Inferior parietal cortex (tissue), 1 donor: ENCODE data around the gene ATXN7L1.

ENCODE experiments used
- DNase-seq: peaks from one replicate; pipeline ENCODE4 v3.0.0-alpha.2; 2016; ENCODE audit errors: extremely low spot score

Gene ATXN7L1

DNA sequence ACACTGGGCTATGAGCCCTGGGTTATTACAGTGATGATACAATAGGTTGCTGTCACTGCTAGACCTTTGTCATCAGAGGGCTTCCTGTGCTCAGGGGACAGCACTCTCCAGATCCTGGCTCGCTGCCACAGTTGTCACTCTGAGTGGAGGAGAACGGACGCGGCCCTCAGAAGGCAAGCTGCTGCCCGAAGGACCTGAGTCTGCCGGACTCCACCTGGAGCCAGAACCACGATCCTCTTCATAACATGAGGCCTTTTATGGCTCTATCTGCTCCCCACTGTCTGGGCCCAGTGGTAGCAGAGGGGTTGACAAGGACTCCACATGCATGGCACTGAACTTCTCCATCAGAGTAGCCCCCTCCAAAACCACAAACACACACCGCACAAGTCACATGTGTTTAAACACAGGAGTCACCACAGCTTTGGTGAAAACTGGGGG, 200.4 kb downstream of the ATXN7L1 start:
- no peak for DNase-seq

DNA sequence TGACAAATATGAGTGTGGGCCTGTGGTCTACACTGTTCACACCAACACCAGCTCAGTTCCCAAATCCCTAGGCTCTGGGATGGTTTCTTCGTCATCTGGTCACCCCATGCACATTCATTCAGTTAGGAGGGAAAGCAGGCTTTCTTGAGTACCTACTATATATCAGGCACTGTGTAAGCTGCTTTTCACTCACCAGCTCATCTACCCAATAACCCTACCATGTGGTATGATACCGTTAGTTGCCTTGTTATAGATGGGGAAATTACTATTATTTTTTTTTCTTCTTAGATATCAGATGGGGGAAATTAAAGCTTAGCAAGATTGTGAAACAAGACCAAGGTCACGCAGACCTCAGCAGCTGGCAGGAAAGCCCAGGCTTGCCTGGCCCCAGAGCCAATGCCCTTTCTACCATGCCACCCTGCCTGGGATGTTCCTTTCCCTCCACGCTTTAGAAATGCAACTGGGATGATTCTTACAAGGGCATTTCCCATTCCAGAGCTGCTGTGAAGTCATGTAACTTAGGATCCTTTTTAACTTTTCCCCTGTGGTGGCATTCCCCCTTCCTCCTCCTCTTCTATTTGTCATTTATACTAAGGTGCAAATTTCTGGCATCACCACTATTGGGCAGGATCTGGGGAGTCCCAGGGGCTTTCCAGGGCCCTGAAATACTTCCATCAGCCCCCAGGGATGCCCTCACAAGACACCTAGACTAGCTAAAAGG, 202.0 kb downstream of the ATXN7L1 start:
- no peak for DNase-seq

DNA sequence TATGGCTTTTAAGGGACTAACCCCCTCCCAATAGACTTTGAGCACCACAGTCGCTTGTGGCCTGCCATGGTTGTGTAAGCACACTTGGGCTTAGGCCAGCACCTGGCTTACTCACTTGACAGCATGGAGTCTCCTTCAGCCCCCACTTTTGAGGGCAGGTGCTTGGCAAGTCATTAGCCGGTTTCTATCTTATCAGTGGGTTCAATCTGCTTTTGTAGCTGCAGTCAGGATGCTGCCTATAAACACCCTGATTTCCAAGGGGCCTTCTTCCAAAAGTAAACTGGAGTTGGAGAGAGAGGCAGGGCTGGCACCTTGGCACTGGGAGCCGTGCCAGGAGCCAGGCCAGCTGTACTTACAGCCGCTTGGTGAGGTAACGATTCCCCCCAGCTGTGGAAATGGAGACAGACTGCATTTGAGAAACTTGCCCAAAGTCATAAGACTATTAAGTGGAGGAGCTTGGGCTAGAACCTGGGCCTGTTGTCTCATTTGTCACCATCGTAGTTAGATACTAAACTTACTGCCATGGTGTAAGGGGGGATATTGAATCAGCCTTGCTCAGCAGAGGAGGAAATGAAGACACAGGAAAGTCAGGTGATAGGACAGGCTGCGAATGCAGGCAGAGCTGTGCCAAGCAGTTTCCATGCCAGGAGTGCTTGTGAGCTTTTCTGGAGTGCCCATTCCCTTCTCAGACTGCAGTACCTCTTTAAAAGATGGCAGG, 202.9 kb downstream of the ATXN7L1 start:
- DNase-seq = no peak

DNA sequence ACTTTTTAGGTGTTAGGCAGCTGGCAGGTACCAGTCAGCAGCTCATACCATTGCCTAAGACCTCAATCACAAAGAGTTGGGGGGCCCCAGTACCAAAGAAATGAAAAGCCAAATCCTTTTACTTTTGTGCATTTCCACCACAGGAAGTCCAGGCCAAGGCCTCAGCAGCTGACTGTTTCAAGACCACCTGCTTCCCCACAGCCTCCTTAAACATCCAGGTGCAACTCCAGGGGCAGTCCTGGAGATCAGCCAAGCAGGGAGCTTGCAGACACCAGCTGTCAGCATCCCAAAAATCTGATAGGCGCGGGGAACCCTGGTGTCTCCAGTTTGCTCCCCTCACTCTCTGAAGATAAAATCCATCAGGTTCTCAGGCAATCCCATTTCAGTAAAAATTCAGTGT, 203.6 kb downstream of the ATXN7L1 start:
- DNase-seq = no peak

DNA sequence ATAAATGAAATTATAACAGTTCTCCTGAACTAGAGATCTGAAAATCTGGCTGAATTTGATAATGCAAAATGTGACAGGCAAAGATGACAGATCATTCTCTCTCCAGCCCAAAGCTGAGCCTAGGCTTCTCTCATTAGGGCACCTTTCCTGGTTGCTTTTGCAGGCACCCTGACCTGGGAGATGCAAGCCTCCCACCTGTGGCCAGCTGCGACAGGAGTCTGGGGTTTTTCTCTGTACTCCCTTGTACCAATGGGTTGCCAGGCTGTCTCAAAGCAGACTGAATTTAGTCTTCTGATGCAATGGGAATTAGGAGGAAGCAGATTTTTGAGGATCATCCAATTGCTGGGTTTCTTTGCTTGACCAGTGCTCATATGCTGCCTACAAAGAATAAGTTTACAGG, 210.1 kb downstream of the ATXN7L1 start:
- DNase-seq = no peak

DNA sequence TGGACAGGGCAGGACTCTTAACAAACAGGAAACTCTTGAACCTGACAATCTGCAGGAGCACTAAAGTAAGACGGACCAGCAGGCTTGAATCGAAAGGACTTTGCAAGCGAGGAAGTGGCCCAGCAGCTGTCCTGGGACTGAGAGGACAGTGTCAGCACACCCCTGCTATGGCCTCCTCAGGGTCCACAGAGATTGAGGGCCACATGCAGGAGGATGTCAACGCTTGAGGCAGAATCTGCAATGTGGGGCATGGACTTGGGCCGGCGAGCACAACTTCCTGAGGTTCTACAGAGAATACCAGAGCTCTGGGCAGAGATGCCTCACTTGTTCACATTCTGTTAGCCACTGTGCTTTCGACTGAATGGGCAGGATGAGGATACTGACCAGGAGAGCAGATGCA, 210.7 kb downstream of the ATXN7L1 start:
- DNase-seq = no peak

DNA sequence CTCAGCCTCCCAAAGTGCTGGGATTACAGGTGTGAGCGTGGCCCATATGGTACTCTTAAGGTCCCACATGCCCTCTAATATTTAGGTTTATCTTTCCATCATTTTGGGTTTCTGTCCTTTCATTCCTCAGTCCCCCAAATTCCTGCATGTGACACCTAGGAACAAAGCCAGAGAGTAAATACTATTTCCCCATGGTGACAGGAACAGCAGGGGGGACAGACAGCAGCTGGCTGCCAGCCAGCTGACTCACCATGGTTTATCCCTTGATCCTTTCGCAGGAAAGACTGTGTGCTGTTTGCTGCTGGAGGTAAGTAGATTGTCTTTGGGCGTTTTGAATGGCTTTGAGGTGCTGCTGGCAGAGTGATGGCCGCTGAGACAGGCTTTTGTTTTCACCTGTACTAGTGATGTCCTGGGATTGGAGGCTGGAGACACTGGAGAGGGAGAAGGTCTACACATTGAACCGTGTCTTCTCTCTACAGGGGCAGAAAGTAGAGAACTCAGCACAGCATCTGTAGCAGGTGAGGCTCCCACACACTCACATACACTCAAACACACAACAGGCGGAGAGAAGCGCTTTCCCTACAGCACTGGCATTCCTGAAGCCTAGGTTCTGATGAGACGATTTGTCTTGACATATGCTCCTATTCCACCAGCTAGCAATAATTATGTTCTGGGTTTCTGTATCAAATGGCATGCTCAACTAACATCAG, 211.4 kb downstream of the ATXN7L1 start:
- no peak for DNase-seq

DNA sequence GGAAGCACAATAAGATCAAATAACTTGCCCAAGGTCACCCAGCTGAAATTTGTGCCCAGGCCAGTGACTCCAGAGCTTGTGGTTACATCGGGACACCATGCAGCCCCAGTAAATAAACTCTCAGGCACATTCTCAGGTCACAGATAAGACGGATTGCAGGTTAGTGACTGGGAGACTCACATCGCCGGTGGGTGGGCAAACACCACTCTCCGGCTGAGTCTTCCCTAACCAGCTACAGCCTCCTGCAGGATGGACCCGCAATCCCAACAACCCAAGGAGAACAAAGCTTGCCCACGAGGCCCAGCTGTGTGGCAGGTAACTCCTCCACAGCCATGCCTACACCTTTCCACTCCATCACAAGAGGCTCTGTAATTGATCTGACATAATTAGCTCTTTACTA, 213.4 kb downstream of the ATXN7L1 start:
- no peak for DNase-seq

DNA sequence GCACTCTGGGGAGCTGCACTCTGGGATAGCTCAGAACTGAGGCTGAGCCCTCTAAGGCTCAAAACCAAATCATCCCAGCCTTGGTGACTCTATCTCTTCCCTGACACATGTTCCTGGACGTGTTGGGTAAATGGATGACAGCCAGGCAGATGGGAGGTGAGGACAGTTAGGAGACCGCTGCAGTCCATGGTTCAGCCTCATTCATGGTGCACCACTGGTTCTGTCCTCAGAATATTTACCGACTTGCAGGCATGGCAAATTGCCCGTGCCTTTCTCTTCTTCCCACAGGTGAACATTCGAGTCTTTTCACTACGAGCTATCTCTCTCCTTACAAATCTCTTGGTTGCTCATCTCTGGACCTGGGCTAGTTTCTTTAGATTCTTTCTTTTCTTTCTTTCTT, 214.8 kb downstream of the ATXN7L1 start:
- DNase-seq = no peak

DNA sequence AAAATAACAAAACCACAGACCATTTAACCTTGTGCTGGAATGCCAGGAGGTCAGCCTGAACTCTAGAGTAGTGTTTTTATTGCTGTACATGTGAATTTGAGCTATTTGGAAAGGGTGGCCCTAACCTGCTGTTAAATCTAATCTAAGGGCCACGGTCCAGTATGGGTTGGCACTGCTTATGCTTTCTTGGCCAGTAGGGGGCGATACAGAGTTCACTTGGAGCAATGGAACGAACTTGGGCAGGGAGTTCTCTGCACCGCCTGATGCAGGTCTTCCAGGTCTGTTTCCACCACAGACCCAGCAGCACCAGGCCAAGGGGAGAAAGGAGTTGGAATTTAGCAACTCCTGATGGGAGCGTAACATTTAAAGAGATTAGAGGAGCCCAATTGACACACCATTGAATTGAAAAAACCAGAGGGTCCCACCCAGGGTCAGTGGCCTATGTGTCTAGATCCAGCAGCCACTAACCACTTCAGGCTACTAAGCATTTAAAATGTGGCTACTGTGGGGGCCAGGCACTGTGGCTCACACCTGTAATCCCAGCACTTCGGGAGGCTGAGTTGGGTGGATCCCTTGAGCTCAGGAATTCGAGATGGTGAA, 219.4 kb downstream of the ATXN7L1 start:
- no peak for DNase-seq

DNA sequence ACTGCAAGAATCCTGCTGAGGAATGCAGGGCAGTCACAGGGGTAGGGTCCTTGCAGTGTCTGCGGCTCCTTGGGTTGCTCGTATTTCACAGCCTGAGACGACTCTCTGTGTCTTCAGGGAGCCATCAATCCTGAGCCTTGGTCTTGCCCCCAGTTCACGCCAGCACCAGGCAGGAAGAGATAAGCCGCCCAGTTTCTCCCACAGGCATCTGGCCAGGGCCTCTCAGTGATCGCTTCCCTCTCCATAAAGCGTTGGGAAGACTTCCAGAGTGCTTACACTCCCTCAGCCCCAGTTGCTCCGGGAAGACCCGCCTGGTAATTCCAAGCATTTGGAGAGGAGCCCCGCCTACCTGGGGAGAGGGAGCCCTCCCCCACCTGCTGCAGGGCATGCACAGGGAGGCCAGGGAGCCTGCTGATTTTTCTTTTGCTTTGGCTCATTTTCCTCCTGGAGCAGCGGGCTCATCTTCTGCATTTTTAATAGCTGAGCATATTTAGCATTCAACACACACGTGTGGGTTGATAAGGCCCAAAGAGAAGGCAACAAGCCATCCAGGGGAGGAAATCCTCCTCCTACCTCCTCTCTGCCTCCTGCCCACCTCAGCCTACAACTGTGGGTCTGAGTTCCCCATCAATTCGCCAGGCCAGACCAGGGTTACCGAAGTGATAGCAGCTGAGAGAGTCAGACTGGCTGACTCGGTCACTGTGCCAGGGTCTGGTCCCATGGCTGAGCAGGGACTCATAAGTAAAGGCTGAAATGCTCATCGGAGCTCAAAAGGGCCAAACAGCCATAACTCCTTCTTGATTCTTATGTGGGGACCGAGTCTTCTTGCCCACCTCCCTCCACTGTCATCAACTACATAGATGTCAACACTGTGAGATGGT, 220.7 kb downstream of the ATXN7L1 start:
- no peak for DNase-seq

DNA sequence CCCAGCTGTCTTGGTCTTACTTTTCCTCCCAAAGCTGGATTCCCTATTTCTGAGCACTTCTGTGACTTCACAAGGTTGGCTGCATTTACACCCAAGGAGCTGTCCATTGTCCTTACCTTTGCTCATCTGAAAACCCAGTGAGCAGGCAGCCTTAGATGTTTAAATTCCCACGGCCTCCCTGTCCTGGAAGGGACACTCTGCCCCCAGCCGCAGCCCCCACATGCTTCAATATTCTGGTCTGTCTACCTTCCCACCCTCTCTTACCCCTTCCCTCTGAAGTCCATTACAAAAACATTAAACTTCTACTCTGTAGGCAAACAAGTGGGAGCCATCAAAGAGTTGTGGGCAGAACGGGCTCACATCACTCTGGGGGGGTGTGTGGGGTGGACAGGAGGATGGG, 221.3 kb downstream of the ATXN7L1 start:
- no peak for DNase-seq

DNA sequence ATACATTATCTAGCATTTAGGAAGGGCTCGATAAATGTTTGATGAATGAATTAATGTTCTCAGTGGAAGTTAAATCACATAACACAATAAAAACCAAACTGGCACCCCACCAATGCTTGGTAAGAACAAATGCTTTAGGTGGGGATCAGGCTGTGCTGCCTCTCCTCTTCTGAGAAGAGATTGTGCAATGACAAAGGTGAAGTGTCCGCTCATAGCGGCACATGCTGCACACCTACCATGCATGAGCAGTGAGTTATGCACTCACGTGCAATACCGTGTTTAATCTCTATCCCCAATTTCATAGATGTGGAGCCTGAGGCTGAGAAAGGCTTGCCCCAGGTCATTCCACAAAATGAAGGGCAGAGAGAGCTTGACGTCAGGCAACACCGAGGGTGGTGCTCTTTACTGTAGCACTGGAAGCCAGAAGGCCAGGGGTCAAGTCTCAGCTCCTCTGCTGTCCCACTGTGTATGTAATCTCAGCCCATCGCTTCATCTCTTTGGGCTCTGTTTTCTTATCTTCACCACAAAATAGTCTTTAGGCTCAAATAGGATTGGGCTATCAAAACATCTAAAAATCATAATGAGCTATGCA, 222.2 kb downstream of the ATXN7L1 start:
- no peak for DNase-seq

DNA sequence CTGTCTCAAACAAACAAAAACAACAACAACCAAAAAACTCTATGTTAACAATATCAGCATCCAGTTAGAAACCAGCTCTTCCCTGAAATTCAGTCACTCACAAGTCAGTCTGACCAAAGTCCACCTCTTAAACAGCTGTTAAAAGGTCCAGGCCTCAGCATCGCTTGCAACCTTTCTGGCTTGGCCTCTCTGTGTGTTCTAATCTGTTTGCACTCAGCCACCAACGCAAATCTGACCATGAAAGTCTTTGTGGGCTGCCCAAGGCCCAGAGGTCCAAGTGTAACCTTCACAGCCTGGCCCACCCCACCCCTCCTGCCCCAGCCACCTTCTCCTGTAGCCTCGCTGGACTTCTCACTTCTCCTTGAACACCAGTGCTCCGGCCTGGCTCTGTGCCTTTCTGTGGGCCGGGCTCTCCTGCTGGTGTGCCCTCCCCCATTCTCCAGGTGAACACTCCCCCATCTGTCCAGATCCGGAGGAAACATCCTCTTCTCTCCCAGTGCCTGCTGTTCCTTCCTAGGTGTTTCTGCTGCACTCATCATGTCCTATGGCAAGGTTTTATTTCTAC, 222.9 kb downstream of the ATXN7L1 start:
- no peak for DNase-seq

DNA sequence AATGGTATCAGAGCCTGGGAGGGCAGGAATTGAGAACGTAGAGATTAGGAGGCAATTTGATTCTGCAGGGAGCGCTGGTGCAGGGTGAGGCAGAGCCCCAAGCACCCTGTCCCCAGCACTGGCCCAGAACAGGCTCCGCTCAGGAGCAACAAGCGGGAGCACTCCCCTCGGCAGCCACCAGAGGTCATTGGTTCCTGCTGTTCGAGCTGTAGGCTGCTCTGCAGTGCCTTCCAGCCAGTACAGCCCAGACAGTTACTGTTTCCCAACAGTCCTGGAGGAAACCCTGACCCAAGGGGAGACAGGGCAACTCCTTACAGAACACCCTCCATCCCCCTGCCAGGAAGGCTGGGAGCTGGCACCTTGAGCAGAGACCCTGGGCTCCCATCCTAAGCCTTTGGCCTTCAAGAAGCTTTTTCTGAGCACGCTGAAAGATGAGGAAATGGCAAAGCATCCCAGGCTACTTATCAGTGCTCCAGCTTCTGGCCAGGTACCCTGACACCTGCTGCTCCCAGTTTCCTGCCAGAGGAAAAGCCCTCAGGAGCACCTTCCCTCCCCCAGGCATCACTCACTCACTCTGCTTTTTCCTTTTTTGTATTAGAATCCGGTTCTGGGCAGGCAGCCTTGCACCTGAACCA, 223.9 kb downstream of the ATXN7L1 start:
- peak; percentile 79 for DNase-seq

DNA sequence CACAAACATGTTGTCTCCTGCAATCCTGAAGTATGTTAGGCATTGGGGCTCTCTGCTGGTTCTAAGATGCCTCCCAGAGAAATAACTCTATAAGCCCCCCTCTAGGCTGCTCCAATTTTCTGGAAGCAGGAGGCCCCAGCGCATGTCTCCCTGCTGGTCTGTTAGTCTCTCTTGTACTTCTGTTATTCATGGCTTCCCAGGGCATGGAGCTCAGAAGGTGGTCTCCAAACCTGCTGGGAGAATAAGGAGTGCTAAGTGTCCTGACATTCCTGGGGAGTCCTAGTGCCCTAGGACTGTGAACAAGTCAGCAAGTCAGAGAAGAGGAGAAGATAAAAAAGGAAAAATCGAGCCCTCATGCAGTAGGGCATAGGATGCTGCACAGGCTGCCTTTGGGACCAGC, 224.6 kb downstream of the ATXN7L1 start:
- no peak for DNase-seq

DNA sequence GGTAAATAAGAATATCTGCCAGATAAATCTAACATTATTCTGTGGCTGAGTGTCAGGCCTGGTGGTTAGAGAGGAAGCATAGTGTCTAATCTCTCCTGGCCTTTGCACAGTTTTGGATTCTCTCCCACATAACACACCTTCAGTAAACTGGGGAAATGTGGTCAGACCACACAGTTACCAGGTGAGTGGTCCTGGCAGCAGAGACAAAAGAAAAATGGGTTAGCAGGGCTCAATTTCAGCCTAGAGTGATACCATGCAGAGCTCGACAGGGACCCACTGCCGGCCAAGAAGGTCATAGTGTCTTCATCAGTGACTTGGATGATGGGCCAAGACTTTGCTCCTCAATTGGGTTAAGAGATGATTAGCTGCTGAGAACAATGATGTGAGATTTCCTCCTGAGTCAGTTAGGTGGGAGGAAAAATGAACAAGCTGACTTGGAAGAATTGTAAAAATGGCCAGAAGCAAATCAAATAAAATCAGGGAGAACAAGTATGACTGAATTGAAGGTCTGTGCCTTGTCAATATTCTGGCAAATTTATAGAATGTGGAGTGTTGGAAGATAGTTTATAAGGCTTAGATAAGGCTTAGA, 225.9 kb downstream of the ATXN7L1 start:
- DNase-seq = no peak

DNA sequence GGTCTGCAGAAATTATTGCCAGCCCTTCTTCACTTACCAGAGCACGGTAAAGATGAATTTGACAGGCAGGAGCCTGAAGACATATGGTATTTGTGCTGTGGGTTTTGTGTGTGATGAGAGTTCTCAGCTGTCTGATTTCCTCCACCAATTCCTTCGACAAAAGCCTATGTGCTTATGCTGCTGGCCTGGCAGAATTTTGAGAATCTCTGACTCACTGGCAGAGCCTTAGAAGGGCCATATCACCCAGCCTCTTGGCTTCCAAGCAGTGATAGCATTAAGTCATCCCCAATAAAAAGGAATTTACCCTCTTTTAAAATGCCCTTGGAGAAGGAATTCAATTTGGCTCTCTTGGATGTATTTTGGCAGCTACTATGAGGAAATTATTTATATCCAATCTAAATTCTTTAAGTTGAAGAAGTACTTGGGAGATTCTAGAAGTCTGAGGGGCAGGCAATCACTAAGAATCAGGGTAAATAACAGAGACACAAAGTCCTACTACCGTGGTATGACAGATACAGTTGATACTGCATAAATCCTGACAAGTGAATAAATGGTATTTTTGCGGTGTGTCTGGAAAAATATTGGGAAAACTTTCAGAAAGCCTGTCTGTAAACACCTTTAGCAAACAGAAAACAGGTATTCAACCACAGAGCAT, 226.5 kb downstream of the ATXN7L1 start:
- DNase-seq = no peak
